Activated naive CD4-positive, alpha-beta T cell treated with anti-CD3 and anti-CD28 coated beads for 36 hours (primary cell): ENCODE results near the gene CYP11A1. TPM values are rescaled to one million over a fixed set of nuclear protein-coding genes. Genes with fewer than 3 reads are reported as not detected.
A peak's percentile ranks its signal among the peaks of the same experiment; 100 is the strongest.

Experiments
- CTCF ChIA-PET: fragments of 350-600 bp; sonication (Branson Sonifier 250); formaldehyde crosslinking; loops from one replicate; lab custom pipeline; 2021; ENCODE audit warnings: antibody characterized with exemption; lab: Charles Lee
- DNase-seq: peaks from one replicate; pipeline ENCODE4 v3.0.0-alpha.2; 2020
- H3K27ac Mint-ChIP-seq: one replicate; pipeline ENCODE4 v1.8.0; 2021; ENCODE audit warnings: mild to moderate bottlenecking, mixed read lengths
- H3K27me3 Mint-ChIP-seq: one replicate; pipeline ENCODE4 v1.8.0; 2021; ENCODE audit warnings: low read depth, mixed read lengths
- H3K36me3 Mint-ChIP-seq: one replicate; pipeline ENCODE4 v1.8.0; 2021; ENCODE audit warnings: low read depth, mixed read lengths
- H3K4me1 Mint-ChIP-seq: one replicate; pipeline ENCODE4 v1.8.0; 2021; ENCODE audit warnings: low read depth, mixed read lengths
- H3K4me3 Mint-ChIP-seq: one replicate; pipeline ENCODE4 v1.8.0; 2021; ENCODE audit warnings: mild to moderate bottlenecking, moderate library complexity, mixed read lengths
- H3K9me3 Mint-ChIP-seq: one replicate; pipeline ENCODE4 v1.8.0; 2021; ENCODE audit warnings: mixed read lengths
- intact Hi-C: fragments of 100-400 bp; cut with micrococcal nuclease; formaldehyde crosslinking; loops from one replicate; pipeline ENCODE4 v1.15.1; 2023
- total RNA-seq, 2 experiments: library from RNA; stranded (reverse); gene quantifications; one replicate each; pipeline ENCODE4 v1.2.3, GENCODE V29; 2021

Gene CYP11A1
- total RNA-seq, 2 experiments from 2014 or later: not detected

DNA sequence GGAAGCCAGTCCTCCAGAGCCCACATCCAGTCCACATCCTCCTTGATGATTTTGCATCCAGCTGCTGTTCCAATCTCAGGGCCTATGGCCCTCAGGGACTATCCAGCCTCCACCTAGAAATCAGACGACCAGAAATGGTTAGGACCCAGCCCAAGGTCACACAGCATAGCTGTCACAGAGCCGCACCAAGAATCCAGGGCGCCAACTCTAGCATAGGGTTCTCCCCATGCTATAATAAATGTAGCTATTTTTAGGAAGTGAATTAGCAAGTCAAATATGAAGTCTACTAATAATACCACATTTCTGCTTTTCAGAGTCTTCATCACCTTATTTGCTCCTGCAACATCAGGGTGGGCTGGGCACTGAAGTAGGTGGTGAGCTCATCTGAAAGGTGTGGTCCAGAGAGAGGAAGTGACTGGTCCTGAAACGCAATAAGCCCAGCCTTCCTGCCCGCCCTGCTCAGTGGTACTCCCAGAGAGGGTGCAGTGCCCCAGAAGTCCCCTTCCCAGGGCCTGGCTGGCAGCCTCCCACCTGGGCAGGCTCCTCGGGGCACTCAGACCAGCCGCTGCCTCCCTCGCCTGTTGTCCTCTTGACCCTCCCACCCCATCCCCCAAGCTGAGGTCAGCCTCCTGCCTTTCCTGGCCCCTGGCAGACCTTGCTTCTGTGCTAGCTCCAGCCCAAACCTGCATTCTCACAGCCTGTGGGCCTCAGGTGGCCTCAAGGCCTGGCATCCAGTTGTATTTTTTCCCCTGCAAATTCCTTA is 17.6 kb upstream of the CYP11A1 start:
- Mint-ChIP-seq H3K36me3 (no peaks in the 10 kb centered on the region), H3K4me3 (no peak overlapping the region), H3K27me3 (no peaks in the 10 kb centered on the region), H3K9me3 (no peaks in the 10 kb centered on the region), H3K27ac (peak overlapping the region; percentile 99), H3K4me1 (peaks cover 58% of the 10 kb centered on the region)
- peak; percentile 83 for DNase-seq
- CTCF ChIA-PET: interaction anchor here (0.7 to 13.8 kb wide), 13 partner anchors 9 to 383 kb away, joined by 3 to 399 read pairs (median 3); partner anchors contain the start of genes ARID3B and SEMA7A
- intact Hi-C loops: loop anchor here (1.0 to 5.0 kb wide), 2 partner anchors 15 to 393 kb away; partner anchors contain the start of genes PML and STOML1

DNA sequence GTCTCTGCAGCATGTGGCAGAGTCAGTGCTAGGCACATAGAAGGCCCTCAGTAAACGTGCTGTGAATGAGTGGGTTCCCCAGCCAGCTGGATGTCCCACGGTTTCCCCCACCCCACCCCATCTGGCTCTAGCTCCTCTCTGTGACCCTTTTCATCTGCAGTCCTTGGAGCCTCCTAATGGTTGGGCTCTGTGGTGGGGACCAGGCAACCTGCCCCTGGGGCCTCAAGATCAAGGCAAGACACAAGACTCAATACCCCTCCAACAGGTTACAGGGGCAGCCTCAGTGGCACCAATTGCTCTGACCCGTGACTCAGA is 17.1 kb upstream of the CYP11A1 start:
- no peak for DNase-seq
- H3K4me1 Mint-ChIP-seq: peaks cover 61% of the 10 kb centered on the region
- no peaks in the 10 kb centered on the region for H3K27me3 Mint-ChIP-seq
- CTCF ChIA-PET: interaction anchor here (0.7 to 13.8 kb wide), 12 partner anchors 12 to 384 kb away, joined by 3 to 399 read pairs (median 3); partner anchors contain the start of genes ARID3B and SEMA7A
- peak overlapping the region; percentile 51 for H3K4me3 Mint-ChIP-seq
- H3K9me3 Mint-ChIP-seq: no peaks in the 10 kb centered on the region
- intact Hi-C loops: loop anchor here (1.0 to 5.0 kb wide), 2 partner anchors 16 to 392 kb away; partner anchors contain the start of genes PML and STOML1
- no peaks in the 10 kb centered on the region for H3K36me3 Mint-ChIP-seq
- peak overlapping the region; percentile 99 for H3K27ac Mint-ChIP-seq

DNA sequence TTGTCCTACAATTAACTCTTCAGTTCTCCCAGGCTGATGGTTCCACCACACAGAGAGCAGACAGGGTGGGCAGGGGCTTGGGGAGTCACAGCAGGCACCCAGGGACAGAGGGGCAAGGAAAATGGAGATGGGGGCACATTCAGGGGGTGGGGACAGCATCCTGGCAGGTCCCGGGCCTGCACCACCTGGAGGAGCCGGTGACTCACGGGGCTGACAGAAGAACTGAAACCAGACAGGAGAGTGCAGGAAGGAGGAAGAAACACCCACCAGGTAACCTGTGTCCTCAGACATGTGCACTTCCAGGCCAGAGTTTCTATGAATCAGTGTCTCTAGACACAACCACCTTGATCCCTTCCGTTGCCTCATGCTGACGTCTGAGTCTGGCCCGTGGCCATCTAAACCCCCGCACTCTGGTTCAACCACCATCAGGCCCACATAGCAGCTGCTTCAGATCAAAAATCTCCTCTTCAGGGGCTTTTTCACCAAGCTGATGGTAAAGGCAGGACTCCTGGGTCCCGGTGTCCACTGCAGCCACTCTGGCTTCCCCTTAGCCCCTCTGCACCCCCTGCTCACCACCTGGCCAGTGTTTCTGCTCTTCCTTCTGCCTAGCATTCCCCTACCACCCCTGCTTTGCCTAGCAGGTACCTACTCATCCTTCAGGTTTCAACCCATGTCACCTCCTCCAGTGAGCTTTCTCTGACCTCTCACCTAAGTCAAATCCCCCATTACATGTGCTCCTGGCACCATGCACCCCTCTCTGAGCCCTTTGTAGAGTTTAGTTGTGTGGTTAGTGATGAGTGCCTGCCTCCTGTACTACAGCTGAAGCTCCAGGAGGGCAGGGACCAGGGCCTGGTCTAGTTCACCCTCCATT is 16.5 kb upstream of the CYP11A1 start:
- CTCF ChIA-PET: interaction anchor here (0.7 to 13.8 kb wide), 13 partner anchors 10 to 384 kb away, joined by 3 to 399 read pairs (median 4); partner anchors contain the start of gene SEMA7A
- Mint-ChIP-seq H3K27ac (peak overlapping the region; percentile 99), H3K4me1 (peaks cover 67% of the 10 kb centered on the region), H3K27me3 (no peaks in the 10 kb centered on the region), H3K9me3 (no peaks in the 10 kb centered on the region), H3K4me3 (peak overlapping the region; percentile 51), H3K36me3 (no peaks in the 10 kb centered on the region)
- DNase-seq: peak; percentile 86
- intact Hi-C loops: loop anchor here (1.0 to 5.0 kb wide), 4 partner anchors 16 to 393 kb away; partner anchors contain the start of genes PML, STOML1 and UBL7

DNA sequence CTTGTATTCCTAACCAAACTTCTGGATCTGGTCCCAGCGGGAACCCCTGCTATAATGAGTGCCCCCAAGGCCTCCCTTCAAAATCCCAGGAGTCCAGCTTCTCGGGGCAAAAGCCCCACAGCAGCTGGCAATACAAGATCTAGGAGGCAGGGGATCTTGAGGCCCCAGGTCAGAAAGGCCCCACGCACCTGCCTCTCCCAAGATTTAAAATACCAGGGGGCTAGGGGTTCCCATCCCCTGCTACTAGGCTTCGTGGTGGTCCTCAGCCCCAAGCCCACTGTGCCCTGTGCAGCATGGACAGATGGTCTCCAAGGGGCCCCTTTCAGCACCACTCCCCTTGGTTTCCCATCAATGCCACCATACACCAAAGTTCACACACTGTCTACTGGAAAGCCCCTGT is 15.8 kb upstream of the CYP11A1 start:
- Mint-ChIP-seq H3K27ac (peak overlapping the region; percentile 99), H3K27me3 (no peaks in the 10 kb centered on the region), H3K4me1 (peaks cover 74% of the 10 kb centered on the region), H3K36me3 (no peaks in the 10 kb centered on the region), H3K4me3 (no peak overlapping the region), H3K9me3 (no peaks in the 10 kb centered on the region)
- CTCF ChIA-PET: interaction anchor here (0.8 to 13.8 kb wide), 13 partner anchors 9 to 102 kb away, joined by 3 to 399 read pairs (median 4); partner anchors contain the start of gene SEMA7A
- DNase-seq: no peak
- intact Hi-C loops: loop anchor here (1.0 to 5.0 kb wide), 3 partner anchors 78 to 394 kb away; partner anchors contain the start of genes PML, STOML1 and UBL7

DNA sequence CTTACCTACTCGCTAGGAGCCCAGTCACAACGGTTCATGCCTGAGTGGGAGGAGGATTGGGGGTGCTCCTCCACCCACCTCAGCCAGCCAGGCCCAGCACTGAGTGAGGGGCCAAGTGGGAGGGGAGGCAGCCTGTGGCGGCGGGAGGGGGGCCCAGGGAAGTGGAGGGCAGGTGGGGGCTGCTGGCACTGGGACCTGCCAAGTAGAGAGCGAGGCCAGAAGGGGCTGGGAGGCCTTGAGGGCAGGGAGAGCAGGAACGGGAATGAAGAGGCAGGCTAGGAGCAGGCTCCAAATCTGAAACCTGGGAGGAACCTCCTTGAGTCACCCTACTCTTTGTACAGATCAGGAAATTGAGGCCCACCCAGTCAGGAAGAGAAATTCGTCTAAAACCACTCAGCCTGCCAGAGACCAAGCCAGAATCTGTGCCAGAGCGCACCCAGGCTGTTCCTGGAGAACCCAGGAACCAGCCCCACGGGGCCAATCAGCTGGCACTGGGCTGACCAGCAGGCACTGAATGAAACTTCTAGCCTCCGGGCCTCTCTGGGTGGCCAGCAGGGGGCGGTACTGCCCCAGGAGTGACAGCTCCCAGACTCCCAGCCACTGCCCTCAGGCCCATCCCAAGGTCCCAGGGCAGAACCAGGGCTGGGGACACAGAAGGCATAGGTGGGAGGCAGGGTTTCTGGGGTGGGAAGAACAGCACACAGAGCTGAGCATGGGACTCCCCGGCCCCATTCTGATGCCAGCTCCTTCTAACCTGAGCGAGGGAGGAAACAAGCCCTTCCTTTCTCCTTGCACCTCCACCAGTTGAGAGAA is 14.8 kb upstream of the CYP11A1 start:
- Mint-ChIP-seq H3K36me3 (no peaks in the 10 kb centered on the region), H3K27ac (peak overlapping the region; percentile 99), H3K4me3 (no peak overlapping the region), H3K9me3 (no peaks in the 10 kb centered on the region), H3K27me3 (no peaks in the 10 kb centered on the region), H3K4me1 (peaks cover 79% of the 10 kb centered on the region)
- CTCF ChIA-PET: interaction anchor here (0.5 to 13.8 kb wide), 30 partner anchors 8 to 377 kb away, joined by 3 to 399 read pairs (median 4); partner anchors contain the start of gene SEMA7A
- intact Hi-C loops: loop anchor here (1.0 to 5.0 kb wide), 4 partner anchors 56 to 395 kb away; partner anchors contain the start of genes PML and STOML1
- DNase-seq: peak; percentile 82

DNA sequence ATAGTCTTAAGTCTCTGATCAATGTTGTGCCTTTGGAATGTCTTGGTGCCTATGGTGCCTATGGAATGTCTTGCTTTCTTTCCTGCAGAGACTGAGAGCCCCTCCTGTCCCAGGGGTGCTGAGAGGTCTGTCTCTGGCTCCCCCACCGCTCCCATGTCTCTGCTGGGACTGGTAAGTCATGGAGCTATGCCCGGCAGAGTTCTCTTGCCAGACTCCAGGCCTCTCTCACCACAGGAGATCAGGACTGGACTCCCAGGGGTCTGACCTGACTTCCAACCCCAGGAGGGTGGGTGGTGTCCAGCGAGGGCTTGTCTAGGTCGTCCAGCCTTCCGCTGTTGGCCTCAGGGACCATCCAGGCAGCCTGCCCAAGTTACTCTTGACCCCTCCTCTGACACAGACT is 14.0 kb upstream of the CYP11A1 start:
- CTCF ChIA-PET: interaction anchor here (0.7 to 13.8 kb wide), 8 partner anchors 19 to 250 kb away, joined by 3 to 399 read pairs (median 4); partner anchors contain the start of gene SEMA7A
- H3K4me1 Mint-ChIP-seq: peaks cover 79% of the 10 kb centered on the region
- no peak for DNase-seq
- H3K27me3 Mint-ChIP-seq: no peaks in the 10 kb centered on the region
- intact Hi-C loops: loop anchor here (5.0 kb wide), 1 partner anchor 389 kb away; the partner anchor contains the start of genes PML and STOML1
- no peak overlapping the region for H3K27ac Mint-ChIP-seq
- no peak overlapping the region for H3K4me3 Mint-ChIP-seq
- no peaks in the 10 kb centered on the region for H3K9me3 Mint-ChIP-seq
- no peaks in the 10 kb centered on the region for H3K36me3 Mint-ChIP-seq

DNA sequence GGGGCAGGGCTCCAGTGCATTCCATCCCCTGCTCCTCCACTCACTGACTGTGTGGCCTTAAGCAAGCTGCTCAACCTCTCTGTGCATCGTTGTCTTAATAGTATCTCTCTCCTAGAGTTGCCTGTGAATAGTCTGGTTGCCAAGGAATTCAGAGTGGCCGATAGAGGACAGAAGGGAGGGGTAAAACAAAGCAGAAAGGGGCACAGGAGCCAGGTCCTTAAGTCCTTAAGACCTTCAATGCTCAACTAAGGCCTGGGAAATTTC is 13.7 kb upstream of the CYP11A1 start:
- Mint-ChIP-seq H3K27ac (no peak overlapping the region), H3K4me3 (no peak overlapping the region), H3K4me1 (peaks cover 76% of the 10 kb centered on the region), H3K36me3 (no peaks in the 10 kb centered on the region), H3K9me3 (no peaks in the 10 kb centered on the region), H3K27me3 (no peaks in the 10 kb centered on the region)
- CTCF ChIA-PET: interaction anchor here (0.6 to 13.8 kb wide), 7 partner anchors 18 to 78 kb away, joined by 3 to 399 read pairs (median 4); partner anchors contain the start of gene SEMA7A
- DNase-seq: no peak
- intact Hi-C loops: loop anchor here (5.0 kb wide), 1 partner anchor 389 kb away; the partner anchor contains the start of genes PML and STOML1

DNA sequence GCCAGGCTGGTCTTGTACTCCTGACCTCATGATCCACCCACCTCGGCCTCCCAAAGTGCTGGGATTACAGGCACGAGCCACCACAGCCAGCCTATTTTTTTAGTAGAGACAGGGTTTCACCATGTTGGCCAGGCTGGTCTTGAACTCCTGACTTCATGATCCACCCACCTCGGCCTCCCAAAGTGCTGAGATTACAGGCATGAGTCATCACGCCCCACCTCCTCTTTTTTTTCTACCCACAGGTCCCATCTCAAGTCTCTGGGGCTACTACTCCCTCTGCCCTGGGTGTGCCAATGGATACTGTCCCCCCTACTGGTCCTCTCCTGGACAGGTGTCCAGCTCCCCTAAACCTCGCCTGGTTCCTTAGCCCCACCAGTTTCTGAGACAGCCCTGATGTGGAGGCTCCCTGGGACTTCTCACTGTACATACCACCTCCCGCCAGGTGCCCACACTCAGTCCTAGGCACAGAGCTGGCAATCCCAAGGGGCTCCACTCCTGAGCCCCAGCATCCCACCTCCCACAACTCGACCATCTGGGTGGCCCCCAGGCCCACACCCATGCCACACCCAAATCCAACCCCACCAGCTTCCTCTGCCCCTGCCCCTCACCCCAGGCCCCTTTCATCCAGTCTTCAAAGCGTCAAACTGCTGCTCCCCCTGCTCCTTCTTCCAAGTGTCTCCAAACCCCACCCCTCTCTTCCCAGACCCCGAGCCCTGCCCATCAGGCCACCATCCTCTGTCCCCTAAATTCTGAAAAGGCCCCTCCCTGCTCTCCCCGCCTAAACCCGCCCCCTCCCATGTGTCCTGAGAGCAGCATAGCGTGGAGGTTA is 13.1 kb upstream of the CYP11A1 start:
- Mint-ChIP-seq H3K36me3 (no peaks in the 10 kb centered on the region), H3K4me1 (peaks cover 73% of the 10 kb centered on the region), H3K27me3 (no peaks in the 10 kb centered on the region), H3K4me3 (no peak overlapping the region), H3K27ac (no peak overlapping the region), H3K9me3 (no peaks in the 10 kb centered on the region)
- no peak for DNase-seq
- intact Hi-C loops: loop anchor here (5.0 kb wide), 1 partner anchor 388 kb away; the partner anchor contains the start of genes PML and STOML1
- CTCF ChIA-PET: interaction anchor here (0.6 to 13.8 kb wide), 3 partner anchors 43 to 76 kb away, joined by 3 to 399 read pairs (median 3); partner anchors contain the start of gene SEMA7A

DNA sequence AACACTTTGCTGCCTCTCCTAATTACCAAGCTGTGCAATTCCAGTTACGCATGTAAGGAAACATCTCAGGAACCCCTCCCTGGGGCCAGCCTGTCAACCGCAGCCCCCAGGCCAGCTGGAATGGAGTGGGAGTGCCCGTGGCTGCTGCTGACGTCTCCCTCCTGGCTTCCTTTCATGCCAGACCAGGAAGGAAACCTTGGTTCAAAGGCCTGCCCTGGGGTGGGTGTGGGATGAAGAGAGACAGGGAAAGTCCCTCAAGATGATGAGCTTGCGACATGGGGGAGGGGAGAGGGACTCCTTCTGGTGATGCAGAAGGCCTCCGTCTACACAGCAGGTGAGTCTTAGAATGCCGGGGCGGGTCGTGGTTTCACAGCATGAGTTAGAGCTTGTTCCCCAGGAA is 11.4 kb upstream of the CYP11A1 start:
- Mint-ChIP-seq H3K36me3 (no peaks in the 10 kb centered on the region), H3K27ac (peak overlapping the region; percentile 7), H3K9me3 (no peaks in the 10 kb centered on the region), H3K27me3 (no peaks in the 10 kb centered on the region), H3K4me1 (peaks cover 67% of the 10 kb centered on the region), H3K4me3 (no peak overlapping the region)
- intact Hi-C loops: no loop called here
- peak; percentile 88 for DNase-seq
- CTCF ChIA-PET: interaction anchor here (0.7 to 13.8 kb wide), 10 partner anchors 11 to 406 kb away, joined by 3 to 399 read pairs (median 4); partner anchors contain the start of genes SEMA7A and UBL7
